ENCODE measurements around the gene CMC1. TPM values are rescaled to one million over a fixed set of nuclear protein-coding genes. Genes with fewer than 3 reads are reported as not detected.
A peak's percentile ranks its signal among the peaks of the same experiment; 100 is the strongest.

CMC1 gene
- polyA plus RNA-seq, 4 donors = 15.8 to 35.0 (median 31.5) TPM

DNA sequence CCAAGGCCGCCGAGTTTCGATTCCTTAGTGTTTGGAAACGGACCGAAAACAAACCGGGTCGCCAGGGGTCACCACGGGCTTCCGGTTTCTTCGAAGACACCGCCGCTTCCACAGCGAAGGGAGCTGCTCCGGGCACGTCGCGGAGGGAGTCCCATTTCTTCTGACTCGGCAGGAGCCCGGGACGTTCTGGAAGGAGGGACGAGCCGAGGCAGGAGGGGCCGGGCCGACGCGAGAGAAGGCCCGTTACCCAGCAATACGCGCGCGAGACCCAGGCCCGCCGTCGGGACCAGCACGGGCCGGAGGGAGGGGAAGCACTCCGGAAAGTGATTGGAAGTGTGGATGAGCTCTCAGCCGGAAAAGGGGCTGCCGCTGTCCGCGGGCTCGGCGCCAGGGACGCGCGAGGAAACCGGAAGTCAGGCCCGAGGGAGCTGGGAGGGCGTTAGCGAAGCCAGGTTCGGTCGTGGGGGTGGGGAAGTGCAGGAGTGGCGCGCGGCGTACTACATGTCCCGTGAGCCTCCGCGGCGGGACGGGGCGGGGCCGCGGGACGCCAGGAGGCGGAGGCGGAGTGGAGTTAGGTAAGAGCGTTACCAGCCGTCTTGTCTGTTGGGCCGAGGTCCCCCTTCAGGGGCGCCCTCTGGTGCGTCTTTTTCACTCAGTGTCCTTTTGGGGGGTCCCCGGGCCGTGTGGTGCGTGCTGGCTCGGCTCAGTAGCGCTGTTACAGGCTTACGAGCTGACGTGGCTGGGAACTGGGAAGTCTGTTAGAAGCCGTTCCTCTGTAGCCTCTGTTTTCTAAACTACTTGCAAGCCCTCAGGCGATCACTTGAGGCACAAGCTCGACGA, 107.4 kb downstream of the CMC1 start, which contains the start of the genes AZI2 and ZCWPW2:
Gene AZI2 (minus strand): TSS at position 196 of the 840 bp plus-strand sequence. CDS start 8,207 bp downstream, outside the sequence.
Gene ZCWPW2 (plus strand): TSS at position 93 of the 840 bp plus-strand sequence. CDS start 64,348 bp downstream, outside the sequence.
- peak; percentile 90 to 94 (median 91) for DNase-seq (ENCODE audit: low read depth in 4 of 4, low spot score in 3 of 4)

DNA sequence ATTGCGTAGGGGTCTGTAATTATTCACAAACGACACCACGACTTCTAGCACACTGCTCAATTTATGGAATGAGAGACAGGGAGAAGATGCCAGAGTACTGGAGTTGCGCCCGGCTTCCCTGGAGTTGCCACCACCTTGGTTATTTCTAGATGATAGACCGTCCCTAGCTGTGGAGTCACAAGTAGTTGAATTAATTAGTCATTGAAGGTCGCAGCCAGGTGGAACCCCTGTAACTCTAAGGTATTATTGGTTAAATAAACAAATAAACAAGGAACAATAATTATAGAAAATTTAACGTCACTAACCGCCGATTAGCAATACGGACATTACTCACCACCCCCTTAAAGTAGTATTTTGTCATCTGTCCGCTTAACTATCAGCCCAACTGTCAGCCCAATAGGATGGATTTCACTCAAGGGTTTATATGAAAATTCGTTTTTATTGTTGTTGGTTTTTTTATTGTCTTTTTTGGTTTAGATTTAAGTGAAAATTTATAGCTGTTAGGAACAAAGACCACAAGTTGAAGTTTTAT, 108.1 kb downstream of the CMC1 start:
- peak in 1 of 4 donors; percentile 65 for DNase-seq (ENCODE audit: low read depth in 4 of 4, low spot score in 3 of 4)

Other genes with a start within 250 kb of the CMC1 start
- 1 to 10 TPM; 1.8 to 2.6 (median 1.9) TPM for gene ZCWPW2, start 107.1 kb downstream of the CMC1 start, polyA plus RNA-seq (ENCODE audit: insufficient read length in 4 of 4)
- 100 to 1,000 TPM in 2 of 4 donors, 10 to 100 TPM in 2; 87.6 to 132 (median 102) TPM for gene AZI2, start 107.2 kb downstream of the CMC1 start, polyA plus RNA-seq (ENCODE audit: insufficient read length in 4 of 4)

All from left renal pelvis (tissue), 4 donors.